Tibial artery (tissue), 4 donors: ENCODE data around the gene TMBIM6.

Experiments
- DNase-seq, 2 donors: peaks; one replicate each; pipeline ENCODE4 v3.0.0-alpha.2; 2019
- H3K27ac ChIP-seq, 2 donors: fragments of 200-600 bp; sonication (generic) in 1 of 2; 1 replicate in 1 of 2; 2 replicates in 1 of 2; pipeline ENCODE4 v1.5.1; 2018 to 2019; ENCODE audit warnings: mild to moderate bottlenecking in 1 of 2
- H3K27me3 ChIP-seq, 2 donors: fragments of 200-600 bp; sonication (generic) in 1 of 2; one replicate each; pipeline versions ENCODE4 v1.5.1 to v1.6.0; 2016 to 2019
- H3K36me3 ChIP-seq, 3 donors: fragments of 200-600 bp; sonication (generic) in 2 of 3; one replicate each; pipeline ENCODE4 v1.5.1; 2016 to 2019; ENCODE audit warnings: mild to moderate bottlenecking in 2 of 3
- H3K4me1 ChIP-seq, 4 donors: fragments of 200-600 bp; sonication (generic) in 2 of 4; 1 replicate in 3 of 4; 2 replicates in 1 of 4; pipeline ENCODE4 v1.5.1; 2016 to 2019
- H3K4me3 ChIP-seq, 2 donors: fragments of 200-600 bp; sonication (generic) in 1 of 2; 1 replicate in 1 of 2; 2 replicates in 1 of 2; pipeline ENCODE4 v1.5.1; 2018 to 2019; ENCODE audit warnings: mild to moderate bottlenecking in 2 of 2
- H3K9me3 ChIP-seq, 3 donors: fragments of 200-600 bp; sonication (generic) in 1 of 3; one replicate each; pipeline ENCODE4 v1.5.1; 2016 to 2019
- CTCF ChIP-seq, 2 experiments: fragments of 200-600 bp in 1 of 2; fragments of 450-650 bp in 1 of 2; IDR thresholded peaks; one replicate each; pipeline ENCODE4 v1.5.1; 2017 to 2019; ENCODE audit warnings: antibody characterized with exemption in 2 of 2, mild to moderate bottlenecking in 1 of 2, moderate library complexity in 1 of 2
- intact Hi-C: fragments of 100-400 bp; cut with DNase I; formaldehyde crosslinking; loops from one replicate; pipeline ENCODE4 v1.15.0; 2023; ENCODE audit warnings: low total_unique reads

The TMBIM6 gene

GRCh38 chr12:49806321-49806813, 65.0 kb downstream of the TMBIM6 start:
- H3K4me3 ChIP-seq: no peak overlapping the region
- DNase-seq: no peak
- H3K27ac ChIP-seq: no peak overlapping the region
- intact Hi-C loops: no loop called here
- peaks cover 0 to 32% (median 23%) of the 10 kb centered on the region in 4 donors for H3K4me1 ChIP-seq
- peaks cover 35 to 57% (median 55%) of the 10 kb centered on the region in 3 donors for H3K36me3 ChIP-seq
- no peaks in the 10 kb centered on the region for H3K27me3 ChIP-seq
- no peaks in the 10 kb centered on the region for H3K9me3 ChIP-seq
- TF ChIP-seq CTCF (IDR thresholded peaks at IDR 0.05): no peak

GRCh38 chr12:49806877-49807276, 65.5 kb downstream of the TMBIM6 start:
- no peak overlapping the region for H3K27ac ChIP-seq
- intact Hi-C loops: no loop called here

GRCh38 chr12:49807991-49808580, 66.7 kb downstream of the TMBIM6 start:
- intact Hi-C loops: no loop called here
- peak overlapping the region; percentile 68 to 71 for H3K27ac ChIP-seq
- no peak for DNase-seq

More at GRCh38 chr12:49806877-49807276, 65.5 kb downstream of the TMBIM6 start:
- Histone ChIP-seq H3K4me3 (no peak overlapping the region), H3K36me3 (peaks cover 30 to 52% (median 50%) of the 10 kb centered on the region in 3 donors), H3K9me3 (no peaks in the 10 kb centered on the region), H3K4me1 (peaks cover 0 to 32% (median 23%) of the 10 kb centered on the region in 4 donors), H3K27me3 (no peaks in the 10 kb centered on the region)
- TF ChIP-seq CTCF (IDR thresholded peaks at IDR 0.05): no peak
- DNase-seq: no peak

GRCh38 chr12:49808686-49809380, 67.5 kb downstream of the TMBIM6 start:
- Histone ChIP-seq H3K27me3 (no peaks in the 10 kb centered on the region), H3K4me3 (peak overlapping the region in 1 of 2 donors; percentile 21), H3K27ac (peak overlapping the region; percentile 68 to 71), H3K4me1 (peaks cover 0 to 32% (median 23%) of the 10 kb centered on the region in 4 donors), H3K36me3 (peaks cover 19 to 32% (median 30%) of the 10 kb centered on the region in 3 donors), H3K9me3 (no peaks in the 10 kb centered on the region)
- intact Hi-C loops: no loop called here
- peak; percentile 50 to 79 for DNase-seq
- no peak for TF ChIP-seq CTCF (IDR thresholded peaks at IDR 0.05)

More at GRCh38 chr12:49807991-49808580, 66.7 kb downstream of the TMBIM6 start:
- TF ChIP-seq CTCF (IDR thresholded peaks at IDR 0.05): no peak
- peaks cover 26 to 39% (median 38%) of the 10 kb centered on the region in 3 donors for H3K36me3 ChIP-seq
- H3K4me1 ChIP-seq: peaks cover 0 to 32% (median 23%) of the 10 kb centered on the region in 4 donors
- no peaks in the 10 kb centered on the region for H3K9me3 ChIP-seq
- H3K27me3 ChIP-seq: no peaks in the 10 kb centered on the region
- no peak overlapping the region for H3K4me3 ChIP-seq

- peak overlapping the region in 1 of 2 donors; percentile 21 for H3K4me3 ChIP-seq
- intact Hi-C loops: no loop called here
- peaks cover 14 to 26% (median 24%) of the 10 kb centered on the region in 3 donors for H3K36me3 ChIP-seq
- H3K27me3 ChIP-seq: no peaks in the 10 kb centered on the region
- peak overlapping the region; percentile 68 to 71 for H3K27ac ChIP-seq
- H3K4me1 ChIP-seq: peaks cover 0 to 32% (median 23%) of the 10 kb centered on the region in 4 donors
- H3K9me3 ChIP-seq: no peaks in the 10 kb centered on the region
- peak in 1 of 2 donors; percentile 50 for DNase-seq
- TF ChIP-seq CTCF (IDR thresholded peaks at IDR 0.05): no peak
These were observed 68.1 kb downstream of the TMBIM6 start for GRCh38 chr12:49809381-49809905.
